Stimulated activated CD4-positive, alpha-beta T cell treated with anti-CD3 and anti-CD28 coated beads, Interleukin-1b, Interleukin-23, amount 100 ng/mL, for 4 hours (primary cell): ENCODE measurements around the gene KLF2.
A peak's percentile ranks its signal among the peaks of the same experiment; 100 is the strongest.
"Not testable (repeated sequence)": the region's sequence is repeated elsewhere in the genome, so short reads cannot be mapped to it uniquely, and the experiment has no call there.

Experiments used
- DNase-seq, 2 donors: peaks; one replicate each; pipeline ENCODE4 v3.0.0-alpha.2; 2020; ENCODE audit warnings: low read depth in 2 of 2

The KLF2 gene

DNA sequence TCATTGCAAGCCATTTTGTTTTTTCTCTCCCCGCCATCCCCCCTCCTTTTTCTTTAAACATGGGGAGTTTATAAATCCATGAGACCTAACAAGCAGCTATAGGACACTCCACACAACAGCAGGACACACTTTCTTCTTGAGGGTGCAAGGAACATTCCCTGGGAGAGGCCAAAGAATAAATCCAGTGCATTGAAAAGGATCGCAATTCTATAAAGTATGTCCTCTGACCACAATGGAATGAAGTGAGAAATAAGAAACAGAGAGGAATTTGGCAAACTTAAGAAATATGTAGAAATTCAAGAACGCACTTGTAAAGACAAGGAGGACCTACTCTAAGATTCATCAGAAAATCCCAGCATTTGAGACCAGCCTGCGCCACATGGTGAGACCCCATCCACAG lies 11.9 kb downstream of the KLF2 start:
- no peak for DNase-seq

DNA sequence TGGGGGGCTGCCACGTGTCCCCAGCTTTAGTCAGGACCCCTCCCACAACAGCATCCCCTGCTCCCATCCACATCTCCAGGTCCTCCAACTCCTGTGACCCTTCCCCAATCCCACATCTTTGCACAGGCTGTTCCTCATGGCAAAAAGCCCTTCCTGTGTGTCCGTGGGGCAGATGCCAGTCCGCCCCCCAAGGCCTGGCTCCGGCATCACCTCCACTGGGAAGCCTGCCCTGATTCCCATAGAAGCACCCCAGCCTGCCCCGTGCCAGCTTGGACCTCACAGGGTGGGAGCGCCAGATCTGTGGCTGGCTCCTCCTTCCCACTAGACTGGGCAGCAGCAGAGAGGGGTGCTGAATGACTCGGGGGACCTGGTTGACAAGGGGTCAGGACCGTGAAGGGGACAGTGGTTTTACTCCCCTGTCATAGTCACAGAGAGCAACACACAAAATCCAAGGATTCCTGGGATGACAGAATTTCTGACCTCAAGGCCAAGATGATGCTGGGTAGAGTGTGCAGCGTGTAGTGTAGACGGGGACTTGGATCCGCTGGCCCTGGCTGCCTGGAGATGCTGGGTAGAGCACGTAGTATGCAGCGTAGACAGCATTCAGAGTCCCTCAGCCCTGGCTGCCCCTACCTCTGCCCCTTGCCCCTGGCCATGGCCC lies 13.3 kb downstream of the KLF2 start:
- DNase-seq: no peak

DNA sequence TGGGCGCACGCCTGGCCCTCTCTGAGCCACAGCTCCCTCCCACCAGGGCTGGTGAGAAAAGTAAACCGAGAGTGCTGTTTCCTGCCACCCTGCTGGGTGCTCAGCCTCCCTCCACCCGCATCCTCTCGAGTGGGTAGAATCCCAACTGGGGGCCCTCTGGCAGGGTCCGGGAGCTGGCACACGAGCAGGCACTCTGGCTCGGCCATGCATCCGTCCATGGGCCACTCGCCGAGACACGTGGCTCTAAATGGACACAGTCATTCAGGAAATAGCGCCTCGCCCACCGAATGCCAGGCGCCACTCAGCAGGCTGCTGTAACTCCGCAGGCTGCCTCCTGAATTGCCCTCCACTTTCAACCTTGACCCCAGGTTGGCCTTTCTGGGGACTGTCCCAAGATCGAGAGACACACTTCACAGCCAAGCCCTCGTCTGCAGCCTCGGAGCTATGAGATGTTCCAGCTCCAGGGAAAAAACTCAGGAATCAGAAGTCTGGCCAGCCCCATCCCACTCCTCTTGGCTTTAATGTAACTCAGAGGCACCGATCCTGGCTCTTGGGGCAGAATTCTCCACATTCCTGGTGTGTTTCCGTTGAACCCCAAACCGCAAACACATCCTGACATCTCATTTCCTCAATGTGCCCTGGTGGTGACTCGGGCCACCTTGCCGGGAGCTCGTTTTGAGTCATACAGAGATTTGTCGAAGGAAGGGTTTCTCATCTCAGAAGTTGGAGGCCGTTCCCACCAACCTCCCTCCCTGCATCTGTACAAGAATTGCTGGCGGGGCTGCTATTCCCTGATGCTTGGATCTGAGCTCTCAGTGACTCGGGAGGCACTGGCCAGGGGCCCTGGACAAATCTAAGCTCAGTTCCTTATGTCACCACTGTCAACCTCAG lies 14.1 kb downstream of the KLF2 start:
- peak; percentile 29 for DNase-seq

DNA sequence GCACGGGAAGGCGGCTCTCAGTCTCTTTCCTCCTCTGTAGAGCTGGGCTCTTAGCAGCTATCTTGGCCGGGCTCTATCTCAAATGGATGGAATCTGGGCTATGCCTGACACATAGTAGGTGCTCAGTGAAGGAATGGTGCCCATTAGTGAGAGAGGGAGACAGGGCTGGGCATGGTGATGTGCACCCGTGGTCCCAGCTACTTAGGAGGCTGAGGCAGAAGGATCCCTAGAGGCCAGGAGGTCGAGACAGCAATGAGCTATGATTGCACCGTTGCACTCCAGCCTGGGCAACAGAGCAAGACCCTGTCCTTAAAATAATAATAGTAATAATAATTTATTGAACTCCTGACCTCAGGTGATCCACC lies 14.7 kb downstream of the KLF2 start:
- DNase-seq: no peak

DNA sequence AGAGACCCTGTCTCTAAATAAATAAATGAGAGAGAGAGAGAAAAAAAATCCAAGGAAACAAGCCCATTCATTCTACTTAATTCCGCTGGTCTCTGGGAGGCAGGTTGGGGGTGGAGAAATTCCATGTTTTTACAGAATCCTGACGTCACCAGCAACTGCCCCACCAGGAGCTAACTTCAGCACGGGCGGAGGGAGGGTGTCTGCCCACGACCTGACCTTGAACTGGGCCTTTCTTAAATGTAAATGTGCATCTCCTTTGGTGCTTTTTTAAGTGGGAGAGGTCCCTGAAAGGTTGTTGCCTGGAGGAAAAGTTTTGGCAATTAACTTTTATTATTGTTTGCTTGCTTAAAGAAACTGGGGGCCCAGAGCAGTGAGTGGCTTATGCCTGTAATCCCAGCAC lies 15.5 kb downstream of the KLF2 start:
- DNase-seq: no peak

DNA sequence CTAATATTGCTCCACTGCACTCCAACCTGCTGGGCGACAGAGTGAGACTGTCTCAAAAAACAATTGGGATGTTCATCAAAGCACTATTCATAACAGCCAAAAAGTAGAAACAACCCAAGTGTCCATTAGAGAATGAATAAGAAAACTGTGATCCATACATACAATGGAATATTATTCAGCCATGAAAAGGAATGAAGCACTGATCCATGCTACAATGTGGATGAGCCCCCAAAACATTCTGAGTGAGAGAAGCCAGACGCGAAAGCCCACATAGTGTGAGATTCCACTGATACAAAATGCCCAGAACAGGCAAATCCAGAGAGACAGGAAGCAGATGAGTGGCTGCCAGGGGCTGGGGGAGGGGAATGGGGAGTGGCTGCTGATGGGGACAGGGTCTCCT lies 16.0 kb downstream of the KLF2 start:
- no peak for DNase-seq

DNA sequence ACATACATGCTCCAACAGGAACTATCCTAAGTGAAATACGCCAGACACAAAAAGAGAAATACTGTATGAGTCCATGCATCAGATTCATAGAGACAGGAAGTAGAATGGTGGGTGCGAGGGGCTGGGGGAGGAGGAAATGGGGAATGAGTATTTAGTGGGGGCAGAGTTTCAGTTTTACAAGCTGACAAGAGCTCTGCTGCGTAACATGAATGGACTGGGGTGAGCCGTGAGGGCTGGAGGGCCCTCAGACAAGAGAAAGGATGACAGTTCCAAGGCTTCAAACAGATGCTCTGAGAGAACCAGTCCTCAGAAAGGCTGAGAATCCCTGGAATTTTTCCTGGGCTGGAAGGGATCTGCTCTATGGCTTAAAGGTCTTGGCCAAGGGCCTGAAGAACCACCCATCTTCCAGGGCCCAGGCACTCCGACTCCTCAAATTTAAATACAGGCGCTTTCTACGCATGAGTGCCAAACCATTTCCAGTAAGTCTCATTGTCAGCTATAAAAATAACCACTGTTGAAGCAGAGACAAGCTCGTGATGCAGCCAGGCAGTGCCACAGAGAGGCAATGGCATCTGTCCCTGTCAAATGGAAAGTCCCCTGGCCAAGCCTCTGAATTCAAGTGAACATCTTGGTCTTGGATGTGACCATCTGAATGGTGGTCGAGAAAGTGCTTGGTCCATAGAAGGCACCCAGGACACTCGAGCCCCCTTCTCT lies 17.5 kb downstream of the KLF2 start:
- DNase-seq: peak; percentile 33 to 43

DNA sequence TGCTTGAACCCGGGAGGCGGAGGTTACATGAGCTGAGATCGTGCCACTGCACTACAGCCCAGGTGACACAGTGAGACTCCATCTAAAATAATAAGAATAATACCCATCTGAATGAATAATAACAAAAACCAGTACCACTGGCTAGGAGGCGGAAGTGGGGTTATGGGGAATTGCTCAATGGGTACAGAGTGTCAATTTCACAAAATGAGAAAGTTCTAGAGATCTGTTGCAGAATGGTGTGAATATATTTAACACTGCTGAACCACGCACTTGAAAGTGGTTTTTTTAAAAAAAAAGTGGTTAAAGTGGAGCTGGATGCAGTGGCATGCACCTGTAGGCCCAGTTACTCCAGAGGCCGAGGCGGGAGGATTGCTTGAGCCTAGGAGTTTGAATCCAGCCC lies 18.5 kb downstream of the KLF2 start:
- DNase-seq: no peak

DNA sequence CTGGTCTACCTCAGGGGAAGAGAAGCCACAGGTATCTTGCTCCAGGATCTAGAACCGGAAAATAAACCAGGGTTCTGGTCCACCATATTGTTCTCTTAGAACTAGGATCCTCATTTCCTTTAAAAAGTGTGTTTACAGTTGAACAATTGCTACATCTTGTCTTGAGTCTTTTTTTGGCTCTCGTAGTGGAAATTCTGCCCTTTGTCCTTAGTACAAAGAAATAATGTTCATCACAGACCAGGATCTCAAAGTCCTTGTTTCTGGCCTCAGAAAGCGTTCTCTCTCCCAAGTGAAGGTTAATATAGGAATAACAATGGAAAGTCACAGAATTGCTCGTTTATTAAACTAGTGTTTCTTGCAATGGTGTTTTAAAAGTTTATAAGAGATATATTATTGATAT lies 20.8 kb downstream of the KLF2 start:
- no peak for DNase-seq

DNA sequence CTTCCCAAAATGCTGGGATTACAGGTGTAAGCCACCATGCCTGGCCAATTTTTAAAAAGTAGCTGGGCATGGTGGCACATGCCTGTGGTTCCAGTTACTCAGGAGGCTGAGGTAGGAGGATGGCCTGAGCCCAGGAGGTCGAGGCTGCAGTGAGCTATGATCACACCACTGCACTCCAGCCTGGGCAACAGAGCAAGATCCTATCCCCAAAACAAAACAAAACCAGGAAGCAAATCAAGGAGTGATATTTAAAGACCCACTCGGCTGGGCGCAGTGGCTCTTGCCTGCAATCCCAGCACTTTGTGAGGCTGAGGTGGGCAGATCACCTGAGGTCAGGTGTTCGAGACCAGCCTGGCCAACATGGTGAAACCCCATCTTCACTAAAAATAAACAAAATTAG lies 22.5 kb downstream of the KLF2 start:
- not testable (repeated sequence) for DNase-seq

DNA sequence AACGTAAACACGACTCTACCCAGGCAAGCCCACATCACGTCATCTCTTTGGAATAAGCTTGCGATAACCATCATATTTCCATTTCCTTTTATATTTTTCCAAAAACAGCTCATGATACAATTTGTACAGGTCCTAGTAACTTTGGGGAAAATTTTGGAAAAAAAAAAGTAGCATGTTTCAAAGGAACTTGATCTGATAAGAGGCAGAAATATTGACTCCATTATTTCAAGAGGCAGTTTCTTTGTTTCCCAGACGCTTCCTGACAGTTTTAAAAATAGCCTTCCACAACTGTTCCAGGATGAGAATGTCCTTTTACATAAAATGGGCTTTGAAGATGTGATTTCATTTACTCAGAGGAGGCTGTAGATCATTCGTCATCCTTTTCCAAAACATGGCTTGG lies 23.1 kb downstream of the KLF2 start:
- no peak for DNase-seq

DNA sequence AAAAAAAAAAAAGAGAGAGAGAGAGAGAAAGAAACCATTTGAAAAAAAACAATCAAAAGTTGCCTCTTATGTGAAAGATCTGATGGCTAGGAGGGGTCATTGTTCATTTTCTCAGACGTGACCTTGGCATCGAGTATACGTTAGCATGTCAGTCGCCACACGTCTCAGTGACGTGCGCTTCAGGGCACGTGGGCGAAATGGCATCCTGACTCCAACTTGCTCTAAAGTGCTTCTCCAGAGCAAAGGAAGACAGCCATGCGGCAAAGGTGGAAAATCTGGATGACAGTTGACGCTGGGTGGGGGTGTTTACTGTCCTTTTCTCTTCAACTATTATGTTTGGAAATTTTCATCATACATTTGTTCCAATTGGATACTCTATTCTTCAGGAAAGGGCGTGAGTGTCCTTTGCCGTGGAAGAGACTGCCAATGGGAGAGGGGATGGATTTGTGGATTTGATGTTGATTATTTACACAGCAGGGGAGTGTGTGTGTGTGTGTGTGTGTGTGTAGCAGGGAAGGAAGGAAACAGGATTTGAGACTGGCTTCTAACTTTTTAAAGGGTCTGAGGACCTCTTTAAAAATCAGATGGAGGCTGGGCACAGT lies 25.0 kb downstream of the KLF2 start:
- DNase-seq: no peak

DNA sequence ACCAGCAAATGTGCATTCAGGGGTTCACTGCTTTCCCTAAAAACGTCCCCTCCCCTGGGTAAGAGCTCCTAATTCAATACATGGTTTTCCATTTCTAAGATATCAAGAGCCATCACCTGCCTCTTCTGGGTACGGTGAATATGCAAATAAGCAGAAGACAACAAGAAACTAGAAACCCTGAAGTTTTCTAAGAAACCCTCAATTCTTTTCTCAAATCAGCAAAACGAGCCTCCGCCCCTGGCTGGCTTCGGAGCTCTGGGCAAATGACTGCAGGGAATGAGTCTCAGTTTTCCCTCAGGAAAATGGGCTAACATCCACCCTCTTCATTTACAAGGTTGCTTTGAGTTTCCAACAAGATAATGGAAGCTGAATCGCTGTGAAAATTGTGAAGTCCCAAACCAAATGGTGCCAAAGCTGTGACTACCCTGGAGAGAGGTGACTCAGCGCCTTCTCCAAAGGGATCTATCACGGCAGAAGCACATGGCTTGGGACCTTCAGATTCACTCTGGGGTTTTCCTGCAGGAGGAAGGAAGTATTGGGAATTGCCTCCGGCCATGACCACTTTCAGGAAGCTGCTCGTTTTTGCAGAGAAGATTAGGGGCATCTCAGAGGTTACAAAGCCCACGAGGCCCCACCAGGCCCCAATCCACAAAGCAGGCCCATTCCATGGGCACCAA lies 26.6 kb downstream of the KLF2 start:
- DNase-seq: no peak

DNA sequence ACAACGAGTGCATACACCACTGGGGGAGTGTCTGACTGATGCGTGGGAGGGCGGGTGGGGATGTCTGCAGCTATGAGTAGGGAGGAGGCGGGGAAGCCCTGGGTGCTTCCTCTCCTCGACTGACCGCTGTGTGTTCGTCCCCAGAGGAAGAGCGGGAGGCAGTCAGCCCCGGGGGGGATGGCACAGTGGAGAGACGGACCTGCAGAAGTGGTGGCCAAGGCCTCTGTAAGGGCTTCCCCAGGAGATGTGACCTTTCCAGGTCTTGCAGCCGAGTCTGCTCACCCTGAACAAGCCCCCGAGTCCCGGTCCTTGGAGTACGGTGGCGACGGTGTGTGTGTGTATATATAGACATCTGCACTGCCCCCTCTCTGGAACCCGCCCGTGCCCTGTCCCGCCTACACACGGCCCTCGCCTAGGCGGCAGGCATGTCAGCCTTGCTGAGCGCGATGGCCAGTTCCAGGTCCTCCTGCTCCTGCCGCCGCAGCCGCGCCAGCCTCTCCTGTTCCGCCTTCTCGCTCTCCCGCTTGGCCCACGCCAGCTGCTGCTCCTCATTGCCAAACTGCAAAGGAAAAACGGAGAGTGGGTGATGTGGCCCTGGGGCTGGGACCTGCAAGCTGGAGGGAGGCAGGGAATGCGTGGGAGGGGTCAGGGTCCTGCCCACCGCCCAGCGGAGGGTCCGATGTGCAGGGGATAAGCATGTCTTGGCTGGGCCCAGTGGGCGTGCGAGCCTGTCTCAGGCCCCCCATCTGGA lies 30.8 kb downstream of the KLF2 start:
- DNase-seq: no peak

DNA sequence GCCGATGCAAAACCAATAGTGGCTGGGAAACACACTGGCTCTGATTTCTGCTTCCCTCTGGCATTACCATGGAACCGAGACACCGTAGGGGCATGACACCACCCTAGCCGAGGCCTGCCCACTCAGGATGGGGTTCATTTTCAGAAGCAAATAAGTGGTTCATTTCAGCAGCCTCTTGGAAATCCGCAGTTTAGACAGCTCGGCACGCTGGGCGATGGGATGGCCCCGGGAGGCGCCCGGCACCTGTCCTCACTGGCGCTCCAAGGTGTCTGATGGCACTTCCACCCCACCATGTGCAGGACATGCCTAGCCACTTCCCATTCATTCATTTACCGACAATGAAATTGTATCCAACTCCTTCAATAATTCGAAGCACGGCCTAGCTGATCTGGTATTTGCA lies 33.8 kb downstream of the KLF2 start:
- DNase-seq: no peak

DNA sequence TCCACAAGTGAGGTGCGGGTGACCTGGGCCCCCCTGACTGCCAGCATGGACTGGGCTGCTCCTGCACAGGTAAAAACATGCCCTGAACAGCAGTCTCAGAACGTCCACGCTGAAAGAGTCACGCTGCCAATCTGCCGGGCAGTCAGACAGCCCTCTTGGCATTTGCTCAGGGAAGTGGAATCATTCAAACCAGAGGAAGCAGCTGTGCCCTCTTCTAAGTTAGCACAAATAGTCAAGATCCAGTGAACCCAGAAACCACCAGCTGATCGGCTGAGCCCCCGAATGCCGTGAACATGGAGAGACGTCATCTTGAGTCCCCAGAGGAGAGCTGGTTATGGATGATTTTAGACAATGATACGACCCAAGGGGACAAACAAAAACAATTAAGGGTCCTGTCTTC lies 34.4 kb downstream of the KLF2 start:
- no peak for DNase-seq

DNA sequence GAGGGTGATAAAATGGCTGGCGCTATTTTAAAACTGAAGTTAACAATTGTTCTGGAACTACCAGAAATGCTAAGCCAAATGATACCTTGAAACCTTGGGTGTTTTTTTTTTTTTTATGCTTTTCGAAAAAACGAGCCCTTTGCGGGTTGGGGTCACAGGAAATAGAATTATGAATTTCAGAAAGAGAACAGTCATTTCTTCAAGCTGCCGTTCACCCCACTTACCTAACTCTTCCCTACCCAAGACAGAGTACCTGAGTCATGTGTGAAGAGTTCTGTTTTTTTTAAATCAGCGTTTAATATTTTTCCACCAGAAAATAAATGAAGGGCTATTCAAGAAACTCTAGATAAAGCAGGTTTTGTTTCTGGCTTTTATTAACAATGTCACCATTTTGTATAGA lies 35.3 kb downstream of the KLF2 start:
- no peak for DNase-seq

DNA sequence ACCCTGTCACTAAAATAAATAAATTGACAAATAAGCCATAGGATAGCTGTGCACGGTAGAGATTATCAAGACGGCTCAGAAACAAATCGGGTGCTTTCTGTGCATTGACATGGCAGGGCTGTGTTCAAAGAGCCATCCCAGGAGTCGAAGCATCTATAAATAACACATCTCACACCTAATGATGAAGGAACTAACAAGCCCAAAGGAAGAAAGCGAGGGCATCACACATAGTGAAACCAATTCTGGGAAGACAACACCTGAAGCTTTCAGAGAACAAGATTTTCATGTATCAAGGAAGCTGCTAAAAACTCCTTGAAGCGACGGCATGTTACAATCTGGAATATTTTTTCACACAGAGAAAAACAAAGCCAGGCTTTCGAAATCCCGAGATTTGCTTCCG lies 36.1 kb downstream of the KLF2 start:
- DNase-seq: no peak

DNA sequence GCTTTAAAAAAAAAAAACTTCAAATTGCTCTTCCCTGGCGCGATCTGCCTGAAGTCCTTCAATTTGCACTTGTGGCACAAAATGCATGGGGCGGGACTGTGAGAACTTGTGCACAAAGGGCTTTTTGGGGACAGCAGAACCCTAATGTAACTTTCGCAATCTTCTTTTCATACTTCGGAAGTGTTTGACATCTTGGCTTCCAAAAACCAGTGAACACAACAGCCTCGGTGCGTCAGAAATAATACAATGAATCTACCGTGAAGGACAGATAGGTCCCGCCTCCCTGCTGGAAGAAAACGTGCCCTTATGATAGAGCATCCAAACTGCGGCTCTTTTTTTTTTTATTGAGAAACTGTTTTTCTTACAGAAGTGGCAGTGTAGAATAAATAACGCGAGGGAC lies 36.6 kb downstream of the KLF2 start:
- DNase-seq: no peak

DNA sequence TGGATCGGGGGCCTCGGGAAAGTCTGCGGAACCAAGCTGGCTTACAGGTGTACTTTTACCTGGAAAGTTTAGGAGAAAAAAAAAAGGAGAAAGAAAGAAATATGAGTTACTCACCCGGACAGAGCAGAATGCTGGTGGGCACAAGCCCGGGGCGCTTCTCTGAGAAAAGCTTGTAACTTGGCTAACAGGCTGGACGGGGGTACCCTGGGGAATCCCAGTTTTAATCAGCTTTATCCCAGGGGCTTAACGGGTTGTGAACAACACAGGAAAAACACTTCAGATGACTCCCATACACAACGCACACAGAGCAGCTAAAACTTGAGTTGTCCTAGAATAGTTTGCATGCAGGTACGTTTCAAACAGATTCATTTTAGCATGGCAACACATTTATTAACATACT lies 37.3 kb downstream of the KLF2 start:
- no peak for DNase-seq
